ENCODE measurements around the gene FOXN3.

The FOXN3 gene

DNA sequence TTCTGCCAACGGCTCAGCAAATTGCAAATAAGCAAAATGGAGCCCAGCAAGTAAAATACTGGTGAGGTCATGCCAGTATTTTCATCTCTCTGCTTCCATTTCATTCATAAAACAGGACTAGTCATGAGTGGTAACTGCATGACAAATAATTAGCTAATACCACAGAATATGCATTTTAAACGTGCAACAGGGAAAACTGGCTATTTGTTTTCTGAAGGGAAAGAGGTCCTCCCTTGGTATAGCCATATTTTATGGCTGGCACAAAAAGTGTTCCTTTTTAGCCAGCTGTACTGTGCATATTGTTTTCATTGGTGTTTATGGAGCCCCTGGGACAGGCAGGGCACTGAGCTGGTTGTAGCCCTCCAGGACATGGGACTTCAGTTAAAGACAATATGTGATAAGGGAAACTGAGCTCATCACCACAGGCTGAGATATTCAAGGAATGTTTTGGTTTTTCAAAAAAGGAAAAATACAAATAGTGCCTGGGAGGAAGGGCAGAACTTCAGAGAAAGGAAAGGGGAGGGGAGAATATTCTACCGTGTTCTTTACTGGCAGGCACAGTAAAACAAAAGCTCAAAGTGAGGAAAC is 26.1 kb upstream of the FOXN3 start:
- Mint-ChIP-seq H3K27me3 (no peaks in the 10 kb centered on the region), H3K36me3 (ENCODE audit: low read depth) (peaks cover 20% of the 10 kb centered on the region), H3K4me1 (ENCODE audit: low read depth) (peaks cover 71% of the 10 kb centered on the region), H3K9me3 (peaks cover 8% of the 10 kb centered on the region), H3K27ac (peak overlapping the region; percentile 94), H3K4me3 (no peak overlapping the region)
- no peak for DNase-seq

- H3K4me1 Mint-ChIP-seq (ENCODE audit: low read depth), result peaks cover 71% of the 10 kb centered on the region
- H3K36me3 Mint-ChIP-seq (ENCODE audit: low read depth), result peaks cover 16% of the 10 kb centered on the region
- no peaks in the 10 kb centered on the region for H3K27me3 Mint-ChIP-seq
- H3K4me3 Mint-ChIP-seq, result no peak overlapping the region
- DNase-seq, result no peak
- peaks cover 8% of the 10 kb centered on the region for H3K9me3 Mint-ChIP-seq
- peak overlapping the region; percentile 64 for H3K27ac Mint-ChIP-seq
Measured at GRCh38 chr14:89442280-89442679, 25.2 kb upstream of the FOXN3 start.

DNA sequence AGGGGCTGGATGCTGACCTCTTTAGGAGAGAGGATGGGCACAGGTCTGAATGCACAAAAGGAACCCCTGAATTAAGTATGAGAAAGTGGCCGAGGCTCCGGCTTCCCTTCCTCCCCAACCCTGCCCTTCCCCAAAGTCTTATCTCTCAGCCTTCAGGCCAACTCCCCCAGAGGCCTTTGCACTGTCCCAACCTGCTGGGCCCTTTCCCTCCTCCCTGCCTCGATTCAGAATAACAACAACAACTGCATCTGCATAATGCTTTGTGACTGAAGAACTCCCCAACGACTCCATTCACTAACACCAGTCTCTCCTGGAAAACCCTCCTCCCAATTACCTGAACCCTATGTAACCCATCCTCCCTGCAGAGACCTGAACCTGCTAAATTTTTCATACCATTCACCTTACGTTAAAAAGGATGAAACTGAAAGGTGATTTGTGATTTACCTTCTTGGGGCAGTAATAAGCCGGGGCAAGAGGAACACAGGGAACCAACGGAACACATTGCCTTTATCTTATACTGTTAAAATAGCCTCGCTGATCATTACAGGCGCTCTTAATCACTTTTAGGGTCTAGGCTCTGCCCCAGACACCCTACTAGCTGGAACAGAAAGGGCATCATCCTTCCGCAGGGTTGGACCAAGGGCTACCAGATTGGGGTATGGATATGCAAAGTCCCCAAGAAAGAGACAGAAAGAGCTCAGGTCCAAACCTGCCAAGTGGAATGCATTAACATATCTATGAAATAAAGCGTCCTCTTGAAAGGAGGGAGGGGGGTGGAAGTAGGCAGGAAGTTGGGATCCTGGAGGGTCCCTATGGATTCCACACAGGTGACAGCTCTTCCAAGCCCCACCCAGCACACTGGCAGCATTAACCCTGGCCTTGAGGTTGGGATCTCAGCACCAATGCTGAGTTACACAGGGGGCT is 24.2 kb upstream of the FOXN3 start:
- Mint-ChIP-seq H3K4me3 (no peak overlapping the region), H3K36me3 (ENCODE audit: low read depth) (peaks cover 16% of the 10 kb centered on the region), H3K9me3 (peaks cover 8% of the 10 kb centered on the region), H3K27ac (no peak overlapping the region), H3K27me3 (no peaks in the 10 kb centered on the region), H3K4me1 (ENCODE audit: low read depth) (peaks cover 67% of the 10 kb centered on the region)
- DNase-seq, result no peak

DNA sequence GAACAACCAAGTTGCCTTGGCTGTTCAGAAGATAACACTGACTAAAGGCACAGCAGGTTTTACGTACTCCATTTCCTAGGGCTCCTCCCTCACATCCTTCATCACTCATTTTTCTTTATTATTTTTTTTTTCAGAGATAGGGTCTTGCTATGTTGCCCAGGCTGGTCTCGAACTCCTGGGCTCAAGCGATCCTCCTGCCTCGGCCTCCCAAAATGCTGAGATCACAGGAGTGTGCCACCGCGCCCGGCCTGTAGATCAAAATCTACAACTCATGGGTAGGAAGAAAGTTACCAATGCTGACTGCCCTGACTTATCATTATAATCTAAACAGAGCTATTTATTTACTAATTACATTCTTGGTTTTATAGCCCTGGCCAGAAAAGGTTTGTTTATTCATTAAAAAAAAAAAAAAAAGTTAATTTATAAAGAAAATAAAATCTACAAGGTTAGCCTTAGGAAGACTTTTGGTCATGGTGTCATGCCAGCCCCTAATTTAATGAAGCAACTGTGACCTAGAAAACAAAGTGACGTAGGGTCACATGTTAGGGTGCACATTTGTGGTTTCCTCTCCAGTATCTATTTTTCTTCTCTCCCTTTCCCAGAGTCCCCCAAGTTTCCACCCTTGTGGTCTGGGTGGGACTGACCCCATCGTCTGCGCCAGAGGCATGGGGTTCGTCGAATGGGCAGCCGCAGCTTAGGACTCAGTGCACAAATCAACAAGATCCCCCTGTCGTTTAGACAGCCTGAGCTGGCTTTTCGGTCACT is 19.0 kb upstream of the FOXN3 start:
- peak overlapping the region; percentile 64 for H3K27ac Mint-ChIP-seq
- peaks cover 13% of the 10 kb centered on the region for H3K36me3 Mint-ChIP-seq (ENCODE audit: low read depth)
- H3K27me3 Mint-ChIP-seq, result no peaks in the 10 kb centered on the region
- no peak for DNase-seq
- H3K4me3 Mint-ChIP-seq, result no peak overlapping the region
- H3K4me1 Mint-ChIP-seq (ENCODE audit: low read depth), result peaks cover 57% of the 10 kb centered on the region
- no peaks in the 10 kb centered on the region for H3K9me3 Mint-ChIP-seq

DNA sequence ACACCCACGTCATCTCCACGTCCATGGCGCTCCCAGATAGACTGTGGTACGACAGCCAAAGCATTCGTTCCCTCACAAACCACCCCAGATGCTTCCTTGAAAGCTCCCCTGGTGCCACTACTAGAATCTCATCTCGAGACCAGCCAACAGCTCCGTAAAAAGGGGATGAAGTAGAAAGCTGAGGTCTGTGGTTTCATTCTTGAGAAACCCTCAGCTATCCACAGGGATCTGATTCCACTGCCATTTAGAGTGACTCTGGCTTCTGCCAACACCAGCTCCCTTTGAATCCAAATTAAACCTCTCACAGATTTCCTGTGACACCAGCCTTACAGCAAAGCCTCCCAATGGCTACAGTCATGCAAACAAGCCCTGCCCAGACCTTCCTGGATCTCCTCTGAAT is 18.5 kb upstream of the FOXN3 start:
- Mint-ChIP-seq H3K9me3 (no peaks in the 10 kb centered on the region), H3K4me1 (ENCODE audit: low read depth) (peaks cover 61% of the 10 kb centered on the region), H3K27ac (peak overlapping the region; percentile 64), H3K4me3 (no peak overlapping the region), H3K36me3 (ENCODE audit: low read depth) (peaks cover 13% of the 10 kb centered on the region), H3K27me3 (no peaks in the 10 kb centered on the region)
- DNase-seq, result no peak

- Mint-ChIP-seq H3K9me3 (no peaks in the 10 kb centered on the region), H3K4me3 (no peak overlapping the region), H3K36me3 (ENCODE audit: low read depth) (peaks cover 12% of the 10 kb centered on the region), H3K27me3 (no peaks in the 10 kb centered on the region), H3K27ac (peak overlapping the region; percentile 92), H3K4me1 (ENCODE audit: low read depth) (peaks cover 74% of the 10 kb centered on the region)
- DNase-seq, result no peak
Measured at GRCh38 chr14:89432226-89432625, 15.2 kb upstream of the FOXN3 start.

DNA sequence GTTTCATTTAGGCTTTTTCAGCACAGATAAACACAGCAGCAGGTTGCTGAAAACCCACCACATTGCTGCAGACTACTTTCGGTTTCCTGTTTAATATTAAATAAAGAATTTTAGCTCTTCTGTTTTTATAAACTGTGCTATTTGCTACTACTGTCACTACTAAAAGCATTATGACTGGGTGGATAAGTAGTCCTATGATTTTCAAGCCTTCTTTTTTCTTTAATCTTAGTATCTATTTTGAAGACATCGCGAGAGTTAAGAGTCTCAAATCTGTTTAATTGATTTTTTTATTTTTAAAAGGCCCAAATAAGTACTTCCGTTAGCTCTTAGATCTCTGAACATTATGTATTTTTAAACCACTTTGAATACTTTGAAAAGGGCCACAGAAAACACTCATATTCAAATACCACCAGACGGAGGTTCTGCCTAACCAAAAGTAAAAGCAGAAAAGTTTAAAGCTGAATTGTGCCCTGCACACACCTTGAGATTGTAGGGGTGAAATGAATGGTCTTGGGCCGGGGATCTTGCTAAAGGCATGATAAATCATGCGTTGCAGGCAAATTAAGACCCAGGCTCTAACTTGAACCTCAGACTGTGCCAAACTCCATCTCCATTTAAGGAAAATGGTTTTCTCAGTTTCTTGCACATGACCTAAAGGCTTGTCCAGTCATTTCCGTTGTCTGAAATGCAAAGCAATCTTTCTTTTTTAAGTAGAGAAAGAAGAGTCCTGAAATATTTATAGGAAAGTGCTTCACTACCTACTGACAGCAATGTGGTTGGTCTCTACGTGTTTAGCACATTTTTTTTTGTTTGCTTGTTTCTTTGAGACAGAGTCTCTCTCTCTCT is 13.6 kb upstream of the FOXN3 start:
- H3K4me3 Mint-ChIP-seq, result peak overlapping the region; percentile 68
- DNase-seq, result no peak
- no peaks in the 10 kb centered on the region for H3K9me3 Mint-ChIP-seq
- peaks cover 75% of the 10 kb centered on the region for H3K4me1 Mint-ChIP-seq (ENCODE audit: low read depth)
- H3K27ac Mint-ChIP-seq, result peak overlapping the region; percentile 92
- no peaks in the 10 kb centered on the region for H3K27me3 Mint-ChIP-seq
- H3K36me3 Mint-ChIP-seq (ENCODE audit: low read depth), result peaks cover 6% of the 10 kb centered on the region

- H3K27me3 Mint-ChIP-seq, result no peaks in the 10 kb centered on the region
- peaks cover 5% of the 10 kb centered on the region for H3K36me3 Mint-ChIP-seq (ENCODE audit: low read depth)
- H3K4me3 Mint-ChIP-seq, result peak overlapping the region; percentile 68
- DNase-seq, result peak; percentile 71
- peak overlapping the region; percentile 92 for H3K27ac Mint-ChIP-seq
- H3K9me3 Mint-ChIP-seq, result no peaks in the 10 kb centered on the region
- H3K4me1 Mint-ChIP-seq (ENCODE audit: low read depth), result peaks cover 79% of the 10 kb centered on the region
Measured at GRCh38 chr14:89429199-89430181, 12.5 kb upstream of the FOXN3 start.

- Mint-ChIP-seq H3K27ac (peak overlapping the region; percentile 92), H3K27me3 (no peaks in the 10 kb centered on the region), H3K4me3 (peak overlapping the region; percentile 68), H3K36me3 (ENCODE audit: low read depth) (peaks cover 4% of the 10 kb centered on the region), H3K4me1 (ENCODE audit: low read depth) (peaks cover 87% of the 10 kb centered on the region), H3K9me3 (no peaks in the 10 kb centered on the region)
- DNase-seq, result no peak
Measured at GRCh38 chr14:89428546-89429198, 11.6 kb upstream of the FOXN3 start.

- Mint-ChIP-seq H3K36me3 (ENCODE audit: low read depth) (peaks cover 4% of the 10 kb centered on the region), H3K4me3 (peak overlapping the region; percentile 44), H3K4me1 (ENCODE audit: low read depth) (peaks cover 92% of the 10 kb centered on the region), H3K9me3 (no peaks in the 10 kb centered on the region), H3K27me3 (no peaks in the 10 kb centered on the region), H3K27ac (peak overlapping the region; percentile 92)
- DNase-seq, result no peak
Measured at GRCh38 chr14:89428173-89428523, 11.1 kb upstream of the FOXN3 start.

- peaks cover 2% of the 10 kb centered on the region for H3K36me3 Mint-ChIP-seq (ENCODE audit: low read depth)
- no peaks in the 10 kb centered on the region for H3K9me3 Mint-ChIP-seq
- peak overlapping the region; percentile 44 for H3K4me3 Mint-ChIP-seq
- peaks cover 93% of the 10 kb centered on the region for H3K4me1 Mint-ChIP-seq (ENCODE audit: low read depth)
- DNase-seq, result no peak
- H3K27ac Mint-ChIP-seq, result peak overlapping the region; percentile 92
- no peaks in the 10 kb centered on the region for H3K27me3 Mint-ChIP-seq
Measured at GRCh38 chr14:89427426-89428172, 10.6 kb upstream of the FOXN3 start.

- Mint-ChIP-seq H3K4me3 (no peak overlapping the region), H3K4me1 (ENCODE audit: low read depth) (peaks cover 89% of the 10 kb centered on the region), H3K27ac (peak overlapping the region; percentile 76), H3K36me3 (ENCODE audit: low read depth) (no peaks in the 10 kb centered on the region), H3K9me3 (no peaks in the 10 kb centered on the region), H3K27me3 (no peaks in the 10 kb centered on the region)
- no peak for DNase-seq
Measured at GRCh38 chr14:89425931-89426330, 8.9 kb upstream of the FOXN3 start.

Data from activated T-cell treated with anti-CD3 and anti-CD28 coated beads, Interleukin-2, amount 50 U/mL, for 24 hours (primary cell).